Measurements from ENCODE around the gene AP1S3. TPM values are rescaled to one million over a fixed set of nuclear protein-coding genes. Genes with fewer than 3 reads are reported as not detected.
A peak's percentile ranks its signal among the peaks of the same experiment; 100 is the strongest.
"Not testable (repeated sequence)": the region's sequence is repeated elsewhere in the genome, so short reads cannot be mapped to it uniquely, and the experiment has no call there.

The AP1S3 gene
- total RNA-seq, 1 donor from 2014 or later = 5.1 TPM

GRCh38 chr2:223764796-223765195 is 72.6 kb downstream of the AP1S3 start:
- Mint-ChIP-seq H3K9me3 (no peaks in the 10 kb centered on the region), H3K4me1 (no peaks in the 10 kb centered on the region), H3K27me3 (ENCODE audit: insufficient read depth, low read depth) (no peaks in the 10 kb centered on the region), H3K4me3 (no peak overlapping the region), H3K36me3 (no peaks in the 10 kb centered on the region), H3K27ac (no peak overlapping the region)
- H4K20me1 ChIP-seq (ENCODE audit: low read depth) = no peaks in the 10 kb centered on the region
- H3K27me3 ChIP-seq = no peaks in the 10 kb centered on the region
- no peaks in the 10 kb centered on the region for H3F3A ChIP-seq (ENCODE audit: low read depth)
- no peaks in the 10 kb centered on the region for H3K4me1 ChIP-seq
- TF ChIP-seq EZH2 (IDR thresholded peaks at IDR 0.05) = no peak
- TF ChIP-seq CTCF (IDR thresholded peaks at IDR 0.05) = no peak
- no peak for TF ChIP-seq EZH2phosphoT487 (IDR thresholded peaks at IDR 0.05)
- DNase-seq (ENCODE audit: low spot score) = no peak
- H3K27ac ChIP-seq = no peak overlapping the region
- H3K36me3 ChIP-seq = no peaks in the 10 kb centered on the region
- no peak overlapping the region for H3K4me3 ChIP-seq
- no peaks in the 10 kb centered on the region for H3K79me2 ChIP-seq (ENCODE audit: low read depth)
- no peak overlapping the region for H3K9ac ChIP-seq
- no peak overlapping the region for H2AFZ ChIP-seq (replicated peaks)
- H3K4me2 ChIP-seq = no peak overlapping the region
- no peaks in the 10 kb centered on the region for H3K9me3 ChIP-seq (ENCODE audit: low read depth)

- no peak overlapping the region for H3K4me3 Mint-ChIP-seq
- H3K27me3 Mint-ChIP-seq (ENCODE audit: insufficient read depth, low read depth) = no peaks in the 10 kb centered on the region
- Histone ChIP-seq H3K9ac (no peak overlapping the region), H3K27ac (no peak overlapping the region), H3F3A (ENCODE audit: low read depth) (no peaks in the 10 kb centered on the region), H4K20me1 (ENCODE audit: low read depth) (peaks cover 2% of the 10 kb centered on the region), H3K79me2 (ENCODE audit: low read depth) (no peaks in the 10 kb centered on the region), H2AFZ (replicated peaks) (no peak overlapping the region), H3K9me3 (ENCODE audit: low read depth) (no peaks in the 10 kb centered on the region), H3K4me1 (no peaks in the 10 kb centered on the region), H3K36me3 (no peaks in the 10 kb centered on the region), H3K27me3 (no peaks in the 10 kb centered on the region), H3K4me2 (no peak overlapping the region), H3K4me3 (no peak overlapping the region)
- DNase-seq (ENCODE audit: low spot score) = no peak
- H3K4me1 Mint-ChIP-seq = no peaks in the 10 kb centered on the region
- H3K36me3 Mint-ChIP-seq = no peaks in the 10 kb centered on the region
- TF ChIP-seq CTCF (IDR thresholded peaks at IDR 0.05) (no peak), EZH2phosphoT487 (IDR thresholded peaks at IDR 0.05) (no peak), EZH2 (IDR thresholded peaks at IDR 0.05) (no peak)
- no peaks in the 10 kb centered on the region for H3K9me3 Mint-ChIP-seq
- no peak overlapping the region for H3K27ac Mint-ChIP-seq
Measured at GRCh38 chr2:223762853-223763252, 74.5 kb downstream of the AP1S3 start.

GRCh38 chr2:223761746-223762145 is 75.6 kb downstream of the AP1S3 start:
- not testable (repeated sequence) for H3K27ac Mint-ChIP-seq

GRCh38 chr2:223760838-223761502 is 76.4 kb downstream of the AP1S3 start:
- H3F3A ChIP-seq (ENCODE audit: low read depth) = no peaks in the 10 kb centered on the region
- H3K4me3 ChIP-seq = no peak overlapping the region
- Mint-ChIP-seq H3K9me3 (no peaks in the 10 kb centered on the region), H3K4me1 (no peaks in the 10 kb centered on the region), H3K36me3 (no peaks in the 10 kb centered on the region), H3K27me3 (ENCODE audit: insufficient read depth, low read depth) (no peaks in the 10 kb centered on the region), H3K27ac (no peak overlapping the region), H3K4me3 (no peak overlapping the region)
- no peaks in the 10 kb centered on the region for H3K9me3 ChIP-seq (ENCODE audit: low read depth)
- peaks cover 2% of the 10 kb centered on the region for H4K20me1 ChIP-seq (ENCODE audit: low read depth)
- peak; percentile 26 for DNase-seq (ENCODE audit: low spot score)
- H3K36me3 ChIP-seq = no peaks in the 10 kb centered on the region
- no peak overlapping the region for H3K4me2 ChIP-seq
- no peak overlapping the region for H2AFZ ChIP-seq (replicated peaks)
- H3K9ac ChIP-seq = no peak overlapping the region
- H3K27ac ChIP-seq = no peak overlapping the region
- no peaks in the 10 kb centered on the region for H3K4me1 ChIP-seq
- H3K79me2 ChIP-seq (ENCODE audit: low read depth) = no peaks in the 10 kb centered on the region
- TF ChIP-seq EZH2phosphoT487 (IDR thresholded peaks at IDR 0.05) (no peak), EZH2 (IDR thresholded peaks at IDR 0.05) (no peak), CTCF (IDR thresholded peaks at IDR 0.05) (peak; percentile 38)
- no peaks in the 10 kb centered on the region for H3K27me3 ChIP-seq

More at GRCh38 chr2:223761746-223762145, 75.6 kb downstream of the AP1S3 start:
- H3K27me3 Mint-ChIP-seq (ENCODE audit: insufficient read depth, low read depth); H3K9me3 Mint-ChIP-seq; H3K4me3 ChIP-seq; H3K79me2 ChIP-seq (ENCODE audit: low read depth); H3K36me3 ChIP-seq; H3K27me3 ChIP-seq; H3K36me3 Mint-ChIP-seq; DNase-seq (ENCODE audit: low spot score); H3K4me3 Mint-ChIP-seq; H3K9me3 ChIP-seq (ENCODE audit: low read depth); H2AFZ ChIP-seq (replicated peaks); H3K4me1 ChIP-seq; H3K4me2 ChIP-seq; H3K9ac ChIP-seq; H4K20me1 ChIP-seq (ENCODE audit: low read depth); H3F3A ChIP-seq (ENCODE audit: low read depth); H3K4me1 Mint-ChIP-seq; H3K27ac ChIP-seq: not testable (repeated sequence)
